ENCODE data around the gene ENTPD5. TPM values are rescaled to one million over a fixed set of nuclear protein-coding genes. Genes with fewer than 3 reads are reported as not detected.

The ENTPD5 gene
- total and polyA plus RNA-seq, 4 donors = 38.1 to 276 (median 76.5) TPM

GRCh38 chr14:73937012-73937411 lies 82.1 kb downstream of the ENTPD5 start:
- Histone ChIP-seq H3K4me1 (ENCODE audit: control insufficient read depth in 4 of 4, insufficient read depth in 4 of 4, low read length in 3 of 4) (no peaks in the 10 kb centered on the region), H3K9me3 (ENCODE audit: control insufficient read depth in 4 of 4, low read length in 3 of 4) (no peaks in the 10 kb centered on the region), H3K27ac (ENCODE audit: low read depth in 1 of 2, low read length in 2 of 2) (no peak overlapping the region), H3K4me3 (ENCODE audit: low read depth in 1 of 3, low read length in 3 of 3) (no peak overlapping the region), H3K27me3 (ENCODE audit: control insufficient read depth in 4 of 4, insufficient read depth in 4 of 4, low read length in 3 of 4) (no peaks in the 10 kb centered on the region), H3K9ac (ENCODE audit: low read depth in 1 of 2, low read length in 2 of 2) (no peak overlapping the region), H3K36me3 (ENCODE audit: control insufficient read depth in 4 of 4, insufficient read depth in 3 of 4, low read depth in 1 of 4, low read length in 3 of 4) (peaks cover 0 to 36% (median 20%) of the 10 kb centered on the region in 4 donors)
- TF ChIP-seq RXRA (IDR thresholded peaks at IDR 0.05) (no peak), FOXA1 (IDR thresholded peaks at IDR 0.05) (no peak), GABPA (IDR thresholded peaks at IDR 0.05 in 1 of 2, conservative IDR thresholded peaks at IDR 0.05 in 1 of 2) (no peak), JUND (IDR thresholded peaks at IDR 0.05) (no peak), CTCF (IDR thresholded peaks at IDR 0.05; ENCODE audit: low read depth, low read length, missing input control) (no peak), HNF4A (conservative IDR thresholded peaks at IDR 0.05) (no peak), REST (IDR thresholded peaks at IDR 0.05) (no peak), NR2F2 (IDR thresholded peaks at IDR 0.05) (no peak), RAD21 (IDR thresholded peaks at IDR 0.05) (no peak), TAF1 (conservative IDR thresholded peaks at IDR 0.05) (no peak), FOXA2 (IDR thresholded peaks at IDR 0.05) (no peak), SP1 (IDR thresholded peaks at IDR 0.05) (no peak), HNF4G (IDR thresholded peaks at IDR 0.05) (no peak), YY1 (IDR thresholded peaks at IDR 0.05) (no peak), EGR1 (IDR thresholded peaks at IDR 0.05; ENCODE audit: low read depth in 2 of 2) (no peak), ATF3 (IDR thresholded peaks at IDR 0.05) (no peak), ZBTB33 (IDR thresholded peaks at IDR 0.05) (no peak), MAX (IDR thresholded peaks at IDR 0.05) (no peak)
- 96% methylated on average over 2 of the region's 2 CpGs for WGBS
- DNase-seq (ENCODE audit: low spot score) = no peak

Measured in liver (tissue), 9 donors.